ENCODE results near the gene WARS2.

DNA sequence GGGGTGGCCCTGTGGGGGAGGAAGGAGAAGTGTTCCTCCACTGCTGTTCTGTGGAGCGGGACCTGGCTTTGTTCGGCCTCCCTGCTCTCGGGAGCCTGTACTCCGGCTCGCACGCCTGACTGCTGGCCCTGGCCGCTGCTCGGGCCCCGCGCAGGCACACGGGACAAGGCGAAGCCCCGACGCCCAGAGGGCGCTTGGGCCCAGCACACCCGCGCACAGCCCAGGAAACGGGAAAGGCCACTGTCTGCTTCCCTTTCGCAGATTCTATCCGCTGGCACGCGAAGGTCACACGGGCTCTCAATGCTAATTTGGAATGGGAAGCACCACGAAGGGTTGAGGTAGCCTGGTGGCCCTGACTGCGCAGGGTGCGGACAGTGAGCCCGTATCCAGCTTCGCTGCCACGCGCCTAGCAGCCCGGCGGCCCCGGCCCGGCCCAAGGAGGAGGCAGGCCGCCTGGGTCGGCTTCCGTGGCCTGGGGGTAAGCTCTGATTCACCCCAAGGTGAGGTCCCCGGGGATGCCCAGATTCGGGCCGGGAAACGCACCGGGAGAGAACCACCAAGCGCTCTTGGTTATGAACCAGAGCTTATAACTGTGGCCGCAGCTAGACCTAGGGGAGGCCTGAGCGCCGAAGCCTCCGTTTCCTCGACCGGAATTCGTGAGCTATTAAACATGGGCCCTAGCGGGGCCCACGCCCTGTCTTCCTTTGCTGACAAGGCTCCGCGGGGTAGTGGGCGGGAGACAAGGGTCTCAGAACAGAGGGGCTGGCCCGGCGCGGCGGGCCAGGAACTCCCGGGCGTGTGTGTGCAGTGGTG, 132.6 kb downstream of the WARS2 start:
- TF ChIP-seq ZFX (IDR thresholded peaks at IDR 0.05) (no peak), EZH2 (IDR thresholded peaks at IDR 0.05) (no peak), POLR2AphosphoS5 (IDR thresholded peaks at IDR 0.05; ENCODE audit: low read depth, low read length) (no peak), POLR2A (IDR thresholded peaks at IDR 0.05; ENCODE audit: borderline replicate concordance, extremely low read depth, insufficient read depth, insufficient read length) (no peak), CBX3 (IDR thresholded peaks at IDR 0.05; ENCODE audit: low read depth) (no peak), CEBPB (IDR thresholded peaks at IDR 0.05; ENCODE audit: low read depth) (no peak), RAD21 (IDR thresholded peaks at IDR 0.05; ENCODE audit: low read depth) (no peak), ZNF274 (IDR thresholded peaks at IDR 0.05; ENCODE audit: low read depth, low read length) (no peak)
- TF ChIP-seq, protein P1, sequence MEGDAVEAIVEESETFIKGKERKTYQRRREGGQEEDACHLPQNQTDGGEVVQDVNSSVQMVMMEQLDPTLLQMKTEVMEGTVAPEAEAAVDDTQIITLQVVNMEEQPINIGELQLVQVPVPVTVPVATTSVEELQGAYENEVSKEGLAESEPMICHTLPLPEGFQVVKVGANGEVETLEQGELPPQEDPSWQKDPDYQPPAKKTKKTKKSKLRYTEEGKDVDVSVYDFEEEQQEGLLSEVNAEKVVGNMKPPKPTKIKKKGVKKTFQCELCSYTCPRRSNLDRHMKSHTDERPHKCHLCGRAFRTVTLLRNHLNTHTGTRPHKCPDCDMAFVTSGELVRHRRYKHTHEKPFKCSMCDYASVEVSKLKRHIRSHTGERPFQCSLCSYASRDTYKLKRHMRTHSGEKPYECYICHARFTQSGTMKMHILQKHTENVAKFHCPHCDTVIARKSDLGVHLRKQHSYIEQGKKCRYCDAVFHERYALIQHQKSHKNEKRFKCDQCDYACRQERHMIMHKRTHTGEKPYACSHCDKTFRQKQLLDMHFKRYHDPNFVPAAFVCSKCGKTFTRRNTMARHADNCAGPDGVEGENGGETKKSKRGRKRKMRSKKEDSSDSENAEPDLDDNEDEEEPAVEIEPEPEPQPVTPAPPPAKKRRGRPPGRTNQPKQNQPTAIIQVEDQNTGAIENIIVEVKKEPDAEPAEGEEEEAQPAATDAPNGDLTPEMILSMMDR (IDR thresholded peaks at IDR 0.05 in 2 of 3, conservative IDR thresholded peaks at IDR 0.05 in 1 of 3; ENCODE audit: borderline replicate concordance in 1 of 3, insufficient read depth in 1 of 3, low read depth in 2 of 3, low read length in 2 of 3): no peak
- TF ChIP-seq, protein P2, sequence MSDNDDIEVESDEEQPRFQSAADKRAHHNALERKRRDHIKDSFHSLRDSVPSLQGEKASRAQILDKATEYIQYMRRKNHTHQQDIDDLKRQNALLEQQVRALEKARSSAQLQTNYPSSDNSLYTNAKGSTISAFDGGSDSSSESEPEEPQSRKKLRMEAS (IDR thresholded peaks at IDR 0.05): no peak
